Liver (tissue), 9 donors: ENCODE measurements around the gene MRPL58. TPM values are rescaled to one million over a fixed set of nuclear protein-coding genes. Genes with fewer than 3 reads are reported as not detected.
A peak's percentile ranks its signal among the peaks of the same experiment; 100 is the strongest.

Source experiments
- DNase-seq: peaks from one replicate; pipeline ENCODE4 v3.0.0-alpha.2; 2017; ENCODE audit warnings: low spot score
- H3K27ac ChIP-seq, 2 donors: one replicate each; pipeline ENCODE4 v1.7.0; 2013; ENCODE audit warnings: inconsistent platforms in 2 of 2, low read length in 2 of 2, control low read depth in 1 of 2, low read depth in 1 of 2, mild to moderate bottlenecking in 1 of 2
- H3K27me3 ChIP-seq, 4 donors: one replicate each; pipeline versions ENCODE4 v1.6.1 to v1.7.0; 2013; ENCODE audit warnings: low read length in 3 of 4, inconsistent platforms in 1 of 4, mild to moderate bottlenecking in 1 of 4, moderate library complexity in 1 of 4; ENCODE audit not compliant: control insufficient read depth in 4 of 4, insufficient read depth in 4 of 4
- H3K36me3 ChIP-seq, 4 donors: one replicate each; pipeline versions ENCODE4 v1.6.1 to v1.7.0; 2013; ENCODE audit warnings: low read length in 3 of 4, mild to moderate bottlenecking in 3 of 4, low read depth in 1 of 4, moderate library complexity in 1 of 4; ENCODE audit not compliant: control insufficient read depth in 4 of 4, insufficient read depth in 3 of 4
- H3K4me1 ChIP-seq, 4 donors: one replicate each; pipeline versions ENCODE4 v1.6.1 to v1.7.0; 2013; ENCODE audit warnings: low read length in 3 of 4, mild to moderate bottlenecking in 3 of 4, moderate library complexity in 1 of 4; ENCODE audit not compliant: control insufficient read depth in 4 of 4, insufficient read depth in 4 of 4
- H3K4me3 ChIP-seq, 3 donors: one replicate each; pipeline versions ENCODE4 v1.6.1 to v1.7.0; 2013; ENCODE audit warnings: low read length in 3 of 3, control low read depth in 1 of 3, low read depth in 1 of 3, mild to moderate bottlenecking in 1 of 3
- H3K9ac ChIP-seq, 2 donors: one replicate each; pipeline ENCODE4 v1.7.0; 2013; ENCODE audit warnings: low read length in 2 of 2, mild to moderate bottlenecking in 2 of 2, moderate library complexity in 2 of 2, control low read depth in 1 of 2, low read depth in 1 of 2
- H3K9me3 ChIP-seq, 4 donors: one replicate each; pipeline versions ENCODE4 v1.6.1 to v1.7.0; 2013; ENCODE audit warnings: low read length in 3 of 4; ENCODE audit not compliant: control insufficient read depth in 4 of 4
- EGR1 ChIP-seq, 2 donors: IDR thresholded peaks; 2 replicates each; pipeline ENCODE4 v1.6.1; 2016 to 2018; ENCODE audit warnings: antibody characterized with exemption in 2 of 2, low read depth in 2 of 2
- HNF4A ChIP-seq, 2 donors: conservative IDR thresholded peaks; 2 replicates each; pipeline ENCODE4 v1.6.1; 2016; ENCODE audit warnings: antibody characterized with exemption in 2 of 2, mild to moderate bottlenecking in 2 of 2
- HNF4G ChIP-seq: IDR thresholded peaks from 2 replicates; pipeline ENCODE4 v1.6.1; 2016; ENCODE audit warnings: antibody characterized with exemption
- JUND ChIP-seq, 2 donors: IDR thresholded peaks; 2 replicates each; pipeline ENCODE4 v1.6.1; 2016; ENCODE audit warnings: antibody characterized with exemption in 2 of 2
- NR2F2 ChIP-seq: IDR thresholded peaks from 2 replicates; pipeline ENCODE4 v1.6.1; 2016; ENCODE audit warnings: antibody characterized with exemption
- RAD21 ChIP-seq, 2 donors: IDR thresholded peaks; 2 replicates each; pipeline ENCODE4 v1.6.1; 2016; ENCODE audit warnings: antibody characterized with exemption in 2 of 2, mild to moderate bottlenecking in 2 of 2
- RXRA ChIP-seq, 2 donors: IDR thresholded peaks; 2 replicates each; pipeline ENCODE4 v1.6.1; 2017 to 2018; ENCODE audit warnings: antibody characterized with exemption in 2 of 2, mild to moderate bottlenecking in 1 of 2
- TAF1 ChIP-seq: conservative IDR thresholded peaks from 2 replicates; pipeline ENCODE4 v1.6.1; 2016; ENCODE audit warnings: antibody characterized with exemption, mild to moderate bottlenecking
- YY1 ChIP-seq: IDR thresholded peaks from 2 replicates; pipeline ENCODE4 v1.6.1; 2016; ENCODE audit warnings: antibody characterized with exemption, mild to moderate bottlenecking
- WGBS: extraction: QIAGEN DNeasy Blood & Tissue Kit; methylation state at CpG from one replicate; pipeline ENCODE4 v1.1.7; 2013; 5-methylcytosine and 5-hydroxymethylcytosine counted together
- polyA plus RNA-seq, 2 donors: library from polyadenylated mRNA; stranded (reverse) in 1 of 2; unstranded in 1 of 2; fragments of 200-250 nt in 1 of 2; fragments of >200 nt in 1 of 2; fragmentation: Nextera tagmentation in 1 of 2; extraction: Ambion mirVana in 1 of 2; gene quantifications; one replicate each; pipeline versions ENCODE4 v1.2.1 to v1.2.3, GENCODE V29; 2013 to 2015
- total RNA-seq, 2 donors: library from RNA; depleted of rRNA; stranded (reverse); fragments of >200 nt; gene quantifications; one replicate each; pipeline ENCODE4 v1.2.3, GENCODE V29; 2014
- TF ChIP-seq, protein P1 (sequence below): fragments of 150-350 bp; IDR thresholded peaks from 2 replicates; pipeline ENCODE4 v1.5.1; 2017; ENCODE audit warnings: improper control_type of control experiment, low read depth, low read length; ENCODE audit not compliant: missing input control
- TF ChIP-seq, protein P2 (sequence below): IDR thresholded peaks from 2 replicates; pipeline ENCODE4 v1.6.1; 2016; ENCODE audit warnings: antibody characterized with exemption
- TF ChIP-seq, protein P3 (sequence below): IDR thresholded peaks from 2 replicates; pipeline ENCODE4 v1.6.1; 2016; ENCODE audit warnings: antibody characterized with exemption
- TF ChIP-seq, protein P4 (sequence below): IDR thresholded peaks from 2 replicates; pipeline ENCODE4 v1.6.1; 2016; ENCODE audit warnings: antibody characterized with exemption
- donor health status: healthy.
- donor health status: healthy.
- donor health status: healthy.
- donor health status: healthy.
- donor health status: healthy.

The MRPL58 gene
- total and polyA plus RNA-seq, 4 donors, result 20.5 to 47.0 (median 33.4) TPM

- TF ChIP-seq, protein P1, sequence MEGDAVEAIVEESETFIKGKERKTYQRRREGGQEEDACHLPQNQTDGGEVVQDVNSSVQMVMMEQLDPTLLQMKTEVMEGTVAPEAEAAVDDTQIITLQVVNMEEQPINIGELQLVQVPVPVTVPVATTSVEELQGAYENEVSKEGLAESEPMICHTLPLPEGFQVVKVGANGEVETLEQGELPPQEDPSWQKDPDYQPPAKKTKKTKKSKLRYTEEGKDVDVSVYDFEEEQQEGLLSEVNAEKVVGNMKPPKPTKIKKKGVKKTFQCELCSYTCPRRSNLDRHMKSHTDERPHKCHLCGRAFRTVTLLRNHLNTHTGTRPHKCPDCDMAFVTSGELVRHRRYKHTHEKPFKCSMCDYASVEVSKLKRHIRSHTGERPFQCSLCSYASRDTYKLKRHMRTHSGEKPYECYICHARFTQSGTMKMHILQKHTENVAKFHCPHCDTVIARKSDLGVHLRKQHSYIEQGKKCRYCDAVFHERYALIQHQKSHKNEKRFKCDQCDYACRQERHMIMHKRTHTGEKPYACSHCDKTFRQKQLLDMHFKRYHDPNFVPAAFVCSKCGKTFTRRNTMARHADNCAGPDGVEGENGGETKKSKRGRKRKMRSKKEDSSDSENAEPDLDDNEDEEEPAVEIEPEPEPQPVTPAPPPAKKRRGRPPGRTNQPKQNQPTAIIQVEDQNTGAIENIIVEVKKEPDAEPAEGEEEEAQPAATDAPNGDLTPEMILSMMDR, result peak; percentile 18
- no peak for TF ChIP-seq HNF4G
- TF ChIP-seq RAD21 (IDR thresholded peaks at IDR 0.05), result peak; percentile 49 to 61
- no peak for TF ChIP-seq RXRA (IDR thresholded peaks at IDR 0.05)
- Histone ChIP-seq H3K9me3 (no peaks in the 10 kb centered on the region), H3K36me3 (no peaks in the 10 kb centered on the region), H3K27me3 (no peaks in the 10 kb centered on the region), H3K4me3 (no peak overlapping the region), H3K9ac (no peak overlapping the region), H3K4me1 (peaks cover 0 to 2% (median under 1%) of the 10 kb centered on the region in 4 donors), H3K27ac (no peak overlapping the region)
- WGBS, result 61% methylated on average over 5 of the region's 5 CpGs
- no peak for DNase-seq
Observed at GRCh38 chr17:75006653-75007052, 5.8 kb upstream of the MRPL58 start.

DNA sequence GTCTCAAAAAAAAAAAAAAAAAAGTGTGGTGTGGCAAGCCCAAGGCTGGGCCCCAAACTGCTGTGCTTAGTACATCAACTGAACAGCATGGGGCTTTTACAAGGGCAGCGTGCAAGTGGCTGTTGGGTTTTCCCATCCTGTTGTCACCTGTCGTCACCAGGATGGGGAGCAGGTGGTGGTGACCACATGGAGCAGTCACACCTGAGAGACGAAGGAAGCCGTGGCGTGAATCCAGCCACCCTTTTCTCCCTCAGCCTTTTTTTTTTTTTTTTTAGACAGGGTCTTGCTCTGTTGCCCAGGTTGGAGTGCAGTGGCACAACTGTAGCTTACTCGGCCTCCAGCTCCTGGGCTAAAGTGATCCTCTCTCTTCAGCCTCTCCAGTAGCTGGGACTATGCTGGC lies 4.1 kb upstream of the MRPL58 start:
- H3K27ac ChIP-seq, result no peak overlapping the region
- 79% methylated on average over 6 of the region's 6 CpGs for WGBS
- TF ChIP-seq HNF4G, result no peak
- no peak for TF ChIP-seq RAD21 (IDR thresholded peaks at IDR 0.05)
- TF ChIP-seq, protein P2, sequence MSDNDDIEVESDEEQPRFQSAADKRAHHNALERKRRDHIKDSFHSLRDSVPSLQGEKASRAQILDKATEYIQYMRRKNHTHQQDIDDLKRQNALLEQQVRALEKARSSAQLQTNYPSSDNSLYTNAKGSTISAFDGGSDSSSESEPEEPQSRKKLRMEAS, result no peak
- TF ChIP-seq, protein P3, sequence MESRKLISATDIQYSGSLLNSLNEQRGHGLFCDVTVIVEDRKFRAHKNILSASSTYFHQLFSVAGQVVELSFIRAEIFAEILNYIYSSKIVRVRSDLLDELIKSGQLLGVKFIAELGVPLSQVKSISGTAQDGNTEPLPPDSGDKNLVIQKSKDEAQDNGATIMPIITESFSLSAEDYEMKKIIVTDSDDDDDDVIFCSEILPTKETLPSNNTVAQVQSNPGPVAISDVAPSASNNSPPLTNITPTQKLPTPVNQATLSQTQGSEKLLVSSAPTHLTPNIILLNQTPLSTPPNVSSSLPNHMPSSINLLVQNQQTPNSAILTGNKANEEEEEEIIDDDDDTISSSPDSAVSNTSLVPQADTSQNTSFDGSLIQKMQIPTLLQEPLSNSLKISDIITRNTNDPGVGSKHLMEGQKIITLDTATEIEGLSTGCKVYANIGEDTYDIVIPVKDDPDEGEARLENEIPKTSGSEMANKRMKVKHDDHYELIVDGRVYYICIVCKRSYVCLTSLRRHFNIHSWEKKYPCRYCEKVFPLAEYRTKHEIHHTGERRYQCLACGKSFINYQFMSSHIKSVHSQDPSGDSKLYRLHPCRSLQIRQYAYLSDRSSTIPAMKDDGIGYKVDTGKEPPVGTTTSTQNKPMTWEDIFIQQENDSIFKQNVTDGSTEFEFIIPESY, result no peak
- no peak for TF ChIP-seq NR2F2
- TF ChIP-seq TAF1, result no peak
- no peak for TF ChIP-seq YY1
- TF ChIP-seq EGR1 (IDR thresholded peaks at IDR 0.05; ENCODE audit: low read depth in 2 of 2), result no peak
- TF ChIP-seq, protein P4, sequence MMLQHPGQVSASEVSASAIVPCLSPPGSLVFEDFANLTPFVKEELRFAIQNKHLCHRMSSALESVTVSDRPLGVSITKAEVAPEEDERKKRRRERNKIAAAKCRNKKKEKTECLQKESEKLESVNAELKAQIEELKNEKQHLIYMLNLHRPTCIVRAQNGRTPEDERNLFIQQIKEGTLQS, result no peak
- TF ChIP-seq RXRA (IDR thresholded peaks at IDR 0.05), result no peak
- H3K4me3 ChIP-seq, result no peak overlapping the region
- H3K36me3 ChIP-seq, result no peaks in the 10 kb centered on the region
- H3K27me3 ChIP-seq, result no peaks in the 10 kb centered on the region
- no peak for DNase-seq
- peaks cover 1 to 14% (median 8%) of the 10 kb centered on the region in 4 donors for H3K4me1 ChIP-seq
- no peak overlapping the region for H3K9ac ChIP-seq
- no peaks in the 10 kb centered on the region for H3K9me3 ChIP-seq

DNA sequence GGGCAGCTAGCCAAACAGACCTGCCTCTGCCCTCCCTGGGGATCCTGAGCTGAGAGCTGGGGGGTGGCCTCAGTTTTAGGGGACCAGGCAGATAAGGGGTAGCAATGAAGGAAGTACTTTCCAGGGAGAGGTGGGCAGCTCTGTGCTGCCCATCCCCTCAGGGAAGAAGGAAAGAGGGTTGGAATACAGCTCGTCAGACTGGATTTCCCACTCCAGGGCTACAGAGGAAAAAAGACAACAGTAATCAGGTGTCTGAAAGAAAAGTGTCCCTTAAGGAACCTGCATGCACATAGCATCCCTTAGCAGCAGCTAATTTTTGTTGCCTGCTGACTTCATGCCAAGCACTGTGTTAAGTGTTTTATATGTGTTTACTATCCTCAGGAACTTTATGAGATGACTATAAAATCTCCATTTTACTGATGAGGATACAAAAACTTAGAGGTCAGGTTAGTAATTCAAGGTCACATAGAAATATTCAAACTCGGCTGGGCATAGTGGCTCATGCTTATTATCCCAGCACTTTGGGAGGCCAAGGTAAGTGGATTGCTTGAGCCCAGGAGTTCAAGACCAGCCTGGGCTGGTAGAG lies 3.2 kb upstream of the MRPL58 start:
- H3K36me3 ChIP-seq, result no peaks in the 10 kb centered on the region
- H3K9me3 ChIP-seq, result no peaks in the 10 kb centered on the region
- DNase-seq, result no peak
- peaks cover 4 to 20% (median 14%) of the 10 kb centered on the region in 4 donors for H3K4me1 ChIP-seq
- H3K4me3 ChIP-seq, result no peak overlapping the region
- no peaks in the 10 kb centered on the region for H3K27me3 ChIP-seq
- no peak overlapping the region for H3K27ac ChIP-seq
- no peak for TF ChIP-seq NR2F2
- TF ChIP-seq TAF1, result no peak
- TF ChIP-seq, protein P2, result no peak
- TF ChIP-seq, protein P4, result no peak
- TF ChIP-seq JUND (IDR thresholded peaks at IDR 0.05), result no peak
- TF ChIP-seq HNF4A (conservative IDR thresholded peaks at IDR 0.05), result no peak
- TF ChIP-seq, protein P3, result no peak
- TF ChIP-seq RAD21 (IDR thresholded peaks at IDR 0.05), result no peak
- H3K9ac ChIP-seq, result no peak overlapping the region
- 75% methylated on average over 2 of the region's 2 CpGs for WGBS
